Epidermal melanocyte (primary cell): Measurements from ENCODE around the gene RMRP.
"Not testable (repeated sequence)": the region's sequence is repeated elsewhere in the genome, so short reads cannot be mapped to it uniquely, and the experiment has no call there.

Experiments used
- DNase-seq: peaks from one replicate; pipeline ENCODE4 v3.0.0; 2011; ENCODE audit warnings: low spot score; ENCODE audit not compliant: insufficient read length

The RMRP gene

GRCh38 chr9:35645736-35646135, 12.1 kb downstream of the RMRP start:
- DNase-seq: not testable (repeated sequence)

- DNase-seq: no peak
Observed at GRCh38 chr9:35643046-35643445, 14.8 kb downstream of the RMRP start.

DNA sequence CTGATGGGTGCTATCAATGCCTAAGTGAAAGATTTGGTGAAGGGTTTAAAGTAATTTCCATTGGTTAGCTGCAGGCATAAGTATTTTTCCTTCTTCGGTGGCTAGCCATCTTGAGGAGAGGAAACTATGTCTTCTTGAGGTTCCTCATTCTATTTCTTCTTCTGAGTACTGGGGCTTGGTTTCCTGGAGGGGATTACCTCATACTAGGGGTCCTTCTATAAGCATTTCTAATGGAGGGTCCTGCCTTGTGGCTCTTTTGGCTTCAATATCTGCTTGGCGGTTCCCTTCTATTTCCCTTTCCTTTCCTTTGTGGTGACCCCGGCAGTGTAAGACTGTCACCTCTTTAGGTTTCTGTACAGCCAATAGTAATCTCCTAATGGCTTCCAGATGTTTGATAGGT, 16.3 kb downstream of the RMRP start:
- DNase-seq: not testable (repeated sequence)

DNA sequence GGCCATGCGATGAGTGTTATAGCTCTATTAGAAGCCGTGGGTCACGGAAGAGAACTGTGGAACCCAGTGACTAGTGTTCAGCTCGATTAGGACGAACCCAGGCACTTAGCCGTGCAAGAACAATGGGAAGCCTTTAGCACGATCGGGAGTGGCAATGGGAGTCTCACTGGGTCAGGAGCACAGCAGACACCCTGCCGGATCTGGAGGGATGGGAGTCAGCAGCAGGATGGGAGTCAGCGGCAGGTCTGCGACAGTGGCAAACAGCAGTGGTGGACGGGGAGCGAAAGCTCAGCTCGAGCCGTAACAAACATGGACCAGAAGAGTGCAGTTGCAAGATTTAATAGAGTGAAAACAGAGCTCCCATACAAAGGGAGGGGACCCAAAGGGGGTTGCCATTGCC, 17.4 kb downstream of the RMRP start:
- DNase-seq: not testable (repeated sequence)

DNA sequence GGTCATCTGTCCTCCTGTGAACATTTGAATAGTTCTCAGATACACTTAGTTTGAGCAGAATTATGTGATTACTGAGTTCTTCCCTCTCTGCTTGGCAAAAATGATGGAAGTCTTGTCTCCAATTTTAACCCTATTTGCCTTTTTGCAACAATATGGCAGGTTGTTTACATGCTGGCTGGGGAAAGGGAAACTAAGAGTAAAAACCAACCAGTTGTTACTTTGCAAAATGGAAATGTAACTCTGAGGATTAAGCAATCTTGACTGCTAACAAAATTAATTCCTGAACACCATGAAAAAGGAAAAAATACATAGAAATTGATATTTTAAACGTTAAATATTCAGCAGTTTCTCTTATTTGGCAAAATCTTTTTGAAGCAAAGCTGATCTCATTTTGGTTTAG, 18.2 kb downstream of the RMRP start:
- no peak for DNase-seq

DNA sequence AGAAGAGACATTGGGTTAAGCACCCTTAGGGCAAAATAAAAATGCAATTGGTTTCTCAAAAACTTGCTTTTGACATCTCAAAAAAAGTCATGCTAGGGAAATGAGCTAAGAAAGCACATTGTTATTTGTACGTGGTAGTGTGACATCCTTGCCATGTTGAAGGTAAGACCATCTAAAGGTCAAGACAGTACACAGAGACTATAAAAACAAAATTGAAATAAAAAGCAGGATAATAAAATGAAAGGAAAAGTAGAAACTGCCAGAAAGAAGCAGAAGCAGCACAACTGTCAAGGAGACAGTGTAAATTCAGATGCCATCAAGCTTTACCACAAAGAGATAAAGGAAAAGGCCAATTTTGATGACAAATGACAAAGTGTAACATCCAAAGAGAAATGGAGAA, 18.6 kb downstream of the RMRP start:
- DNase-seq: not testable (repeated sequence)

DNA sequence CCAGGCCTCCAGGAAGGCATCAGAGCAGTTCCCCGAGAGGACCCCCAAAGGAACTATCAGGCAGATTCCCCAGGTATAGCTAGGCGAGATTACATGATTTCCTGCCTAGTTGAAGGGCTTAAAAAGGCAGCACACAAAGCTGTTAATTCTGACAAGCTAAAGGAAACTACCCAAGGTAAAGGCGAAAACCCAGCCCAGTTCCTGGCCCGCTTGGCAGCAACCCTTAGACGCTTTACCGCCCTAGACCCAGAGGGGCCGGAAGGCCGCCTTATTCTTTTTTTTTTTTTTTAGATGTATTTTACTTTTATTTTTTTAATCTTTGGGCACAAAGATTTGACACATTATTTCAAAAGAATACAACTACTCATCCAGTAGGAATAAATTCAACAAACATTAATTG, 19.1 kb downstream of the RMRP start:
- not testable (repeated sequence) for DNase-seq

DNA sequence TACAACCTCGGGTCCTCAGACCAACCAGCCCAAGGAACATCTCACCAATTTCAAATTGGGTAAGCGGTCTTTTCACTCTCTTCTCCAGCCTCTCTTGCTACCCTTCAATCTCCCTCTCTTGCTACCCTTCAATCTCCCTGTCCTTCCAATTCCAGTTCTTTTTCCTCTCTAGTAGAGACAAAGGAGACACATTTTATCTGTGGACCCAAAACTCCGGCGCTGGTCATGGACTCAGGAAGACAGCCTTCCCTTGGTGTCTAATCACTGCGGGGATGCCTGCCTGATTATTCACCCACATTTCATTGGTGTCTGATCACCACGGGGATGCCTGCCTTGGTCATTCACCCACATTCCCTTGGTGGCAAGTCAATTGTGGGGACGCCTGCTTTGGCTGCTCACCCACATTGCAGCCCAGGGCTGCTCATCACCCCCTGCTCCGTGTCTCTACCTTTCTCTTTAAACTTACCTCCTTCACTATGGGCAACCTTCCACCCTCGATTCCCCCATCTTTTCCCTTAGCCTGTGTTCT, 20.3 kb downstream of the RMRP start:
- DNase-seq: not testable (repeated sequence)

- DNase-seq: not testable (repeated sequence)
Observed at GRCh38 chr9:35636877-35637246, 21.0 kb downstream of the RMRP start.

GRCh38 chr9:35636135-35636876, 21.5 kb downstream of the RMRP start:
- no peak for DNase-seq

DNA sequence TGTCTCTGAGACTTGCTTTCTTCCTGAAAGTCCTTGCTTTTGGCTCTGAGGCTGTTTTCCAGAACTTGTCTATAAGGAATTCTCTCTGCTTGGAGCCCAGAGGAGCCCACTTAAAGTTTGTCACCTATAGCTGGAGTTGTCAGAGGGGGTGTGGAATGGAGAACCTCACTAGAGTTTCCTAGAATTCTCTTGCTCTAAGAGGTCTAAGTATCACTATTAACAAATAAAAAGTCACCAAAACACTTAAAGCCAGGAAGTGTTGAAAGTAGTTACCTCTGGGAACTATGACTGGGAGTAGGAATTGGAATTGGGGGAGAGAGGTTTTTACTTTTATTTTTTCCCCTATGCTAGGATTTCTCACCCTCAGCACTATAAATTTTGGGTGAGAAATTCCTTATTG, 22.1 kb downstream of the RMRP start:
- DNase-seq: no peak

DNA sequence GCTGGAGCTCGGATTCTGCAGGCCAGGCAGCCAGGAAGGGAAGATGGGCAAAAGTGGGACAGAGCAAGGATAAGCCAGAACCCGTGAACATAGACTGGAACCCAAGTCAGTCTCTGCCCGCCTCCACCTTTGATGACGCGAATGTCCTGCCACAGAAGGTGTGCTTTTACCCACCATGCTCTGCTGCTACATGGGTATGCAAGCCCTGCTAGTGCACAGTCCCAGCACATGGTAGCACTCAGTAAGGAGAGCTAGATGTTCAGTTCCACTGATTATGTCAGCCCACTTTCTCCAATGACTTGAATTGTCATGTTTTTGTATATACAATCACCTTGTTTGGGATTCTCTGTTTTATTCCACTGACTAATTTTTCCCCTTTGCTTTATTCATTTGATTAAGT, 28.2 kb downstream of the RMRP start:
- no peak for DNase-seq

- DNase-seq: no peak
Observed at GRCh38 chr9:35628389-35628991, 29.3 kb downstream of the RMRP start.

DNA sequence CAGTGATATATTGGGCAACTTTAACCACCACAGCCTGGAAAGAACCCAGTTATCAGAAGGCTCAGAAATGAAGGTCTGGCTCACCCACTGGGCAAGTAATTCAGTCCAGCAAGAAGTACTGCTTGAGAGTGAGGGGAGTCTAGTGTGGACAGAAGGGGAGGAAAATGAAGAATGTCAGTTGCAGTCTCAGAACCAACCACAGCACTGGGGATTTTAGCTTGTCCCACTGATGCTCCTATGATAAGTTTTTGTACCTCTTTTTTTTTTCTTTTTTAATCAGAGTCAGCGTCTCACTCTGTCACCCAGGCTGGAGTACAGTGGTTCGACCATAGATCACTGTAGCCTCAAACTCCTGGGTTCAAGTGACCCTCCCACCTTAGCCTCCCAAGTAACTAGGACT, 30.2 kb downstream of the RMRP start:
- DNase-seq: no peak

GRCh38 chr9:35619800-35620158, 38.0 kb downstream of the RMRP start:
- no peak for DNase-seq

GRCh38 chr9:35618854-35619799, 38.7 kb downstream of the RMRP start:
- DNase-seq: no peak

DNA sequence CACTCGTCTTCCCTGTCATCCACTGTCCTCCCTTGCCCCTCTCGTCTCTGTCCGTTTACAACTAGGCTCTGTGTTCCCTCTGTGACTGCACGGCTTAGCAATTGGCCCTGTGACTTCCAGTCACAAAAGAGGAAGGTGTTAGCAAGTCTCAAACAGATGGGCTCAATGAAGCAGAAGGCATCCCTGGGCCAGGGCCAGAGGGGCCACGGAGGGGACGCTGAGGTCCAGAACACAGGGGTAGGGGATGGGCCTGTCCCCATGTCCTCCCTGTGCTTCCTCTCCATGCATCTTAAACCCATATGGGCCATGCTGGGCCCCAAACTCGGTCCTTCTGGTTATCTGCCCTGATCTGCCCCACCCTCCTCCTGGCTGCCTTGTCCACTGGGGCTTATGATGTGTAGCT, 39.5 kb downstream of the RMRP start, which contains the start of gene CD72:
Gene CD72, minus strand, starts transcription at position 89 of the 403 bp plus-strand sequence. CDS start 110 bp downstream, outside the sequence.
- no peak for DNase-seq

- no peak for DNase-seq
Observed at GRCh38 chr9:35617548-35617947, 40.3 kb downstream of the RMRP start.

- DNase-seq: no peak
Observed at GRCh38 chr9:35616681-35617459, 40.9 kb downstream of the RMRP start.

- DNase-seq: no peak
Observed at GRCh38 chr9:35615981-35616680, 41.7 kb downstream of the RMRP start.
